CD4-positive, alpha-beta T cell (primary cell): Measurements from ENCODE around the gene GAS2. TPM values are rescaled to one million over a fixed set of nuclear protein-coding genes. Genes with fewer than 3 reads are reported as not detected.
"Not testable (repeated sequence)": the region's sequence is repeated elsewhere in the genome, so short reads cannot be mapped to it uniquely, and the experiment has no call there.

ENCODE experiments used
- ATAC-seq: fragments of 200-7000 bp; cut with Tn5 transposase; one replicate; pipeline ENCODE4 v1.10.0; 2022; ENCODE audit warnings: mild to moderate bottlenecking; ENCODE audit not compliant: poor library complexity
- CTCF ChIA-PET: fragments of 350-600 bp; sonication (Branson Sonifier 250); formaldehyde crosslinking; loops from one replicate; lab custom pipeline; 2021; ENCODE audit warnings: antibody characterized with exemption, inconsistent platforms; lab: Charles Lee
- POLR2A ChIA-PET: fragments of 350-600 bp; sonication (Branson Sonifier 250); formaldehyde crosslinking; loops from one replicate; lab custom pipeline; 2021; ENCODE audit warnings: antibody characterized with exemption, inconsistent platforms; lab: Charles Lee
- DNase-seq, 14 experiments: peaks; one replicate each; pipeline ENCODE4 v3.0.0-alpha.2; 2013 to 2020; ENCODE audit warnings: mixed read lengths in 2 of 14
- H3K27ac ChIP-seq, 2 donors: one replicate each; pipeline versions ENCODE4 v1.5.1 to v1.7.0; 2013; ENCODE audit warnings: low read length in 2 of 2, low read depth in 1 of 2, mild to moderate bottlenecking in 1 of 2
- H3K27me3 ChIP-seq, 2 experiments: 1 replicate in 1 of 2; 2 replicates in 1 of 2; pipeline versions ENCODE4 v1.6.1 to v1.7.0; 2013; ENCODE audit warnings: low read length in 2 of 2, control low read depth in 1 of 2, mild to moderate bottlenecking in 1 of 2, moderate library complexity in 1 of 2; ENCODE audit not compliant: insufficient read depth in 2 of 2, control insufficient read depth in 1 of 2
- H3K36me3 ChIP-seq: one replicate; pipeline ENCODE4 v1.6.1; 2013; ENCODE audit warnings: low read length, control low read depth; ENCODE audit not compliant: insufficient read depth
- H3K4me1 ChIP-seq: one replicate; pipeline ENCODE4 v1.6.1; 2013; ENCODE audit warnings: low read length, control low read depth; ENCODE audit not compliant: insufficient read depth
- H3K4me3 ChIP-seq: one replicate; pipeline ENCODE4 v1.5.1; 2013; ENCODE audit warnings: mild to moderate bottlenecking, low read length, moderate library complexity
- H3K9me3 ChIP-seq, 2 experiments: 1 replicate in 1 of 2; 2 replicates in 1 of 2; pipeline versions ENCODE4 v1.6.1 to v1.7.0; 2013; ENCODE audit warnings: low read length in 2 of 2, mild to moderate bottlenecking in 2 of 2, control low read depth in 1 of 2, moderate library complexity in 1 of 2; ENCODE audit not compliant: control insufficient read depth in 1 of 2, insufficient read depth in 1 of 2
- H3K27ac Mint-ChIP-seq: one replicate; pipeline ENCODE4 v1.8.0; 2020; ENCODE audit warnings: mixed read lengths
- H3K27me3 Mint-ChIP-seq: one replicate; pipeline ENCODE4 v1.8.0; 2021; ENCODE audit warnings: mixed read lengths
- H3K36me3 Mint-ChIP-seq: one replicate; pipeline ENCODE4 v1.8.0; 2021; ENCODE audit warnings: low read depth, mixed read lengths
- H3K4me1 Mint-ChIP-seq: one replicate; pipeline ENCODE4 v1.8.0; 2021; ENCODE audit warnings: low read depth, mixed read lengths
- H3K4me3 Mint-ChIP-seq: one replicate; pipeline ENCODE4 v1.8.0; 2020; ENCODE audit warnings: mild to moderate bottlenecking, mixed read lengths
- H3K9me3 Mint-ChIP-seq: one replicate; pipeline ENCODE4 v1.8.0; 2020; ENCODE audit warnings: mixed read lengths
- CTCF ChIP-seq: fragments of 200-600 bp; IDR thresholded peaks from one replicate; pipeline ENCODE4 v1.8.0; 2022; ENCODE audit warnings: antibody characterized with exemption, mild to moderate bottlenecking
- intact Hi-C, 2 experiments: fragments of 100-400 bp; cut with DNase I in 1 of 2; cut with micrococcal nuclease in 1 of 2; formaldehyde crosslinking; loops; one replicate each; pipeline versions ENCODE4 v1.15.1 to v1.9.0; 2023 to 2025; cut with DNase I, micrococcal nuclease
- total RNA-seq, 174 experiments: library from RNA in 2 of 174; stranded (reverse) in 2 of 174; gene quantifications; one replicate each; pipeline ENCODE4 v1.2.3 and lab custom pipeline; 2021 to 2026

GAS2 gene
- total RNA-seq, 2 experiments from 2014 or later: 2.2 to 2.9 TPM

- TF ChIP-seq CTCF: no peak
- no peaks in the 10 kb centered on the region for H3K36me3 Mint-ChIP-seq
- H3K27ac ChIP-seq: no peak overlapping the region
- no peaks in the 10 kb centered on the region for H3K27me3 Mint-ChIP-seq
- no peak overlapping the region for H3K4me3 ChIP-seq
- H3K27ac Mint-ChIP-seq: no peak overlapping the region
- H3K4me3 Mint-ChIP-seq: no peak overlapping the region
- intact Hi-C loops: no loop called here
- DNase-seq: no peak
- ChIA-PET POLR2A (interaction anchor here (1.4 kb wide), 1 partner anchor 16 kb away, joined by 5 read pairs; no protein-coding TSS in a partner anchor), CTCF (no interaction called here)
- H3K36me3 ChIP-seq: no peaks in the 10 kb centered on the region
- H3K9me3 ChIP-seq: no peaks in the 10 kb centered on the region
- no peaks in the 10 kb centered on the region for H3K9me3 Mint-ChIP-seq
- H3K4me1 ChIP-seq: no peaks in the 10 kb centered on the region
- no peaks in the 10 kb centered on the region for H3K4me1 Mint-ChIP-seq
- ATAC-seq: no peak
- no peaks in the 10 kb centered on the region for H3K27me3 ChIP-seq
Measured at GRCh38 chr11:22640862-22641261, 25.5 kb upstream of the GAS2 start.

- Histone ChIP-seq H3K36me3 (no peaks in the 10 kb centered on the region), H3K4me3 (no peak overlapping the region), H3K9me3 (no peaks in the 10 kb centered on the region), H3K27me3 (no peaks in the 10 kb centered on the region), H3K27ac (no peak overlapping the region), H3K4me1 (no peaks in the 10 kb centered on the region)
- H3K4me1 Mint-ChIP-seq: no peaks in the 10 kb centered on the region
- no peak overlapping the region for H3K4me3 Mint-ChIP-seq
- DNase-seq (no peak), ATAC-seq (no peak)
- CTCF ChIA-PET: no interaction called here
- TF ChIP-seq CTCF: no peak
- no peaks in the 10 kb centered on the region for H3K9me3 Mint-ChIP-seq
- H3K27me3 Mint-ChIP-seq: no peaks in the 10 kb centered on the region
- POLR2A ChIA-PET: no interaction called here
- no peaks in the 10 kb centered on the region for H3K36me3 Mint-ChIP-seq
- intact Hi-C loops: no loop called here
- H3K27ac Mint-ChIP-seq: no peak overlapping the region
Measured at GRCh38 chr11:22641559-22641958, 24.9 kb upstream of the GAS2 start.

GRCh38 chr11:22652346-22652745, 14.1 kb upstream of the GAS2 start:
- DNase-seq, H3K27ac Mint-ChIP-seq, H3K36me3 Mint-ChIP-seq, ATAC-seq, POLR2A ChIA-PET, H3K27me3 Mint-ChIP-seq, H3K4me3 ChIP-seq, H3K4me1 ChIP-seq, H3K4me3 Mint-ChIP-seq, H3K9me3 ChIP-seq, H3K27ac ChIP-seq, H3K27me3 ChIP-seq, H3K36me3 ChIP-seq, H3K9me3 Mint-ChIP-seq, CTCF ChIA-PET, intact Hi-C loops: not testable (repeated sequence)
- peaks cover 20% of the 10 kb centered on the region for H3K4me1 Mint-ChIP-seq

GRCh38 chr11:22656130-22656529, 10.3 kb upstream of the GAS2 start:
- no peaks in the 10 kb centered on the region for H3K36me3 Mint-ChIP-seq
- ATAC-seq (no peak), DNase-seq (no peak)
- ChIA-PET CTCF (no interaction called here), POLR2A (interaction anchor here (0.8 to 1.7 kb wide), 4 partner anchors 31 to 173 kb away, joined by 3 to 11 read pairs (median 4); partner anchors contain the start of genes FANCF and SVIP)
- H3K27me3 ChIP-seq: no peaks in the 10 kb centered on the region
- H3K9me3 ChIP-seq: no peaks in the 10 kb centered on the region
- no peaks in the 10 kb centered on the region for H3K9me3 Mint-ChIP-seq
- no peak for TF ChIP-seq CTCF
- no peaks in the 10 kb centered on the region for H3K36me3 ChIP-seq
- no peak overlapping the region for H3K4me3 Mint-ChIP-seq
- no peak overlapping the region for H3K27ac ChIP-seq
- intact Hi-C loops: no loop called here
- H3K4me1 ChIP-seq: peaks cover 7% of the 10 kb centered on the region
- H3K4me1 Mint-ChIP-seq: peaks cover 30% of the 10 kb centered on the region
- H3K27ac Mint-ChIP-seq: no peak overlapping the region
- no peak overlapping the region for H3K4me3 ChIP-seq
- peaks cover 4% of the 10 kb centered on the region for H3K27me3 Mint-ChIP-seq
